ENCODE results near the gene PRIM2.
"Not testable (repeated sequence)": the region's sequence is repeated elsewhere in the genome, so short reads cannot be mapped to it uniquely, and the experiment has no call there.

DNA sequence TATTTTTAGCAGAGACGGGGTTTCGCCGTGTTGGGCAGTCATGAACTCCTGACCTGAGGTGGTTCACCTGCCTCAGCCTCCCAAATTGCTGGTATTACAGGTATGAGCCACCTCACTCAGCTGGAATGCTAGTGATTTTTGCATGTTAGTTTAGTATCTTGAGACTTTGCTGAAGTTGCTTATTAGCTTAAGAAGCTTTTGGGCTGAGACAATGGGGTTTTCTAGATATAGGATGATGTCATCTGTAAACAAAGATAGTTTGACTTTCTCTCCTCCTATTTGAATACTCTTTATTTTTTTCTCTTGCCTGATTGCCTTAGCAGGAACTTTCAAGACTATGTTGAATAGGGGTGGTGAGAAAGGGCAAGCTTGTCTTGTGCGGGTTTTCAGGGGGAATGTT, 57.3 kb downstream of the PRIM2 start:
- TF ChIP-seq CTCF (conservative IDR thresholded peaks at IDR 0.05; ENCODE audit: low read depth in 2 of 2); POLR2AphosphoS5 (IDR thresholded peaks at IDR 0.05; ENCODE audit: low read depth); EZH2phosphoT487 (IDR thresholded peaks at IDR 0.05; ENCODE audit: unreplicated experiment): not testable (repeated sequence)
- TF ChIP-seq, protein P1, sequence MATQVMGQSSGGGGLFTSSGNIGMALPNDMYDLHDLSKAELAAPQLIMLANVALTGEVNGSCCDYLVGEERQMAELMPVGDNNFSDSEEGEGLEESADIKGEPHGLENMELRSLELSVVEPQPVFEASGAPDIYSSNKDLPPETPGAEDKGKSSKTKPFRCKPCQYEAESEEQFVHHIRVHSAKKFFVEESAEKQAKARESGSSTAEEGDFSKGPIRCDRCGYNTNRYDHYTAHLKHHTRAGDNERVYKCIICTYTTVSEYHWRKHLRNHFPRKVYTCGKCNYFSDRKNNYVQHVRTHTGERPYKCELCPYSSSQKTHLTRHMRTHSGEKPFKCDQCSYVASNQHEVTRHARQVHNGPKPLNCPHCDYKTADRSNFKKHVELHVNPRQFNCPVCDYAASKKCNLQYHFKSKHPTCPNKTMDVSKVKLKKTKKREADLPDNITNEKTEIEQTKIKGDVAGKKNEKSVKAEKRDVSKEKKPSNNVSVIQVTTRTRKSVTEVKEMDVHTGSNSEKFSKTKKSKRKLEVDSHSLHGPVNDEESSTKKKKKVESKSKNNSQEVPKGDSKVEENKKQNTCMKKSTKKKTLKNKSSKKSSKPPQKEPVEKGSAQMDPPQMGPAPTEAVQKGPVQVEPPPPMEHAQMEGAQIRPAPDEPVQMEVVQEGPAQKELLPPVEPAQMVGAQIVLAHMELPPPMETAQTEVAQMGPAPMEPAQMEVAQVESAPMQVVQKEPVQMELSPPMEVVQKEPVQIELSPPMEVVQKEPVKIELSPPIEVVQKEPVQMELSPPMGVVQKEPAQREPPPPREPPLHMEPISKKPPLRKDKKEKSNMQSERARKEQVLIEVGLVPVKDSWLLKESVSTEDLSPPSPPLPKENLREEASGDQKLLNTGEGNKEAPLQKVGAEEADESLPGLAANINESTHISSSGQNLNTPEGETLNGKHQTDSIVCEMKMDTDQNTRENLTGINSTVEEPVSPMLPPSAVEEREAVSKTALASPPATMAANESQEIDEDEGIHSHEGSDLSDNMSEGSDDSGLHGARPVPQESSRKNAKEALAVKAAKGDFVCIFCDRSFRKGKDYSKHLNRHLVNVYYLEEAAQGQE (IDR thresholded peaks at IDR 0.05; ENCODE audit: unreplicated experiment) = not testable (repeated sequence)

Data from GM23338 (cell line).